ENCODE results near the gene HDAC9. TPM values are rescaled to one million over a fixed set of nuclear protein-coding genes. Genes with fewer than 3 reads are reported as not detected.

HDAC9 gene
- total RNA-seq (ENCODE audit: low replicate concordance) = 16.0 and 28.6 TPM in 2 replicates

DNA sequence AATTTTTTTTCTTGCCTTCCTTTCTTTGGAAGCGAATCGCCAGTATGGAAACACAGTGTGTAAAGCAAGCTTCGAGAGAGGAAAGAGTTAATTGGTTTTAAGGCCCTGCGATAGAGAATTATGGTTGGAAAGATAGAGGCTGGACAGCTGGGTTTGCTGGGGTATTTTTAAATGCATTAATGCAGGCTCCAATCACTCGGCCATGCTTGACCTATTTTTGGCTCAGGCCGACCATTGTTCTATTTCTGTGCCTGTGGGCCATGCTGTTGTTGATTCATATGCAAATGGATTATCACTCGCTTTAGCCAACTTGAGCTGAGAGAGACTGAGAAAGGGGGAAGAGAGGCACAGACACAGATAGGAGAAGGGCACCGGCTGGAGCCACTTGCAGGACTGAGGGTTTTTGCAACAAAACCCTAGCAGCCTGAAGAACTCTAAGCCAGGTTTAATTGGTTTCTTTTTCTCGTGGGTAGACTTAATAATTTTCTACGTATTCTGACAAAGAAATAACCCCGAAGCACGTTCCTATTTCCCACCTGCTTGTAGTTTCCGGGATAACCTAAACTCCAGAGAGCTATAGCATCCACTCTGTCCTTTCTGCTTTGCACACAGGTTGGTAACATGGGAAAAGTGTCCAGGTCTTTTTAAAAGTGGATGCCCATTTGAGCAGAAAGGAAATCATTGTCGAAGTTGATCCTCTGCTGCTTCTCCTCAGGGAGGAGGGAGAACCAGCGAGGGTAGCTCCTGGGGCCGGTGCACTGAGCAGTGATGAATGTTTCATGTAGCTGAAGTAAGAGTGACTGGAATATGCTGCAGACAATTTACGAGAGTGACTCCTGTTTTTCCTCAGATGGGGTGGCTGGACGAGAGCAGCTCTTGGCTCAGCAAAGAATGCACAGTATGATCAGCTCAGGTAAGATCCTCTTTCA is at the start of gene HDAC9:
TSS of gene HDAC9 (plus strand) at position 338 of the 929 bp plus-strand sequence. CDS start at position 892, 554 bp downstream.
- DNase-seq (ENCODE audit: low spot score) = peak; percentile 83
- Histone ChIP-seq H3K27me3 (no peaks in the 10 kb centered on the region), H3K27ac (peak within 1 kb of the TSS; percentile 64), H3K36me3 (no peaks in the 10 kb centered on the region), H2AFZ (replicated peaks) (peak within 1 kb of the TSS; percentile 100), H3K4me1 (peaks cover 34% of the 10 kb centered on the region), H4K20me1 (ENCODE audit: low read depth) (no peaks in the 10 kb centered on the region), H3K4me2 (peak within 1 kb of the TSS; percentile 96), H3K4me3 (peak within 1 kb of the TSS; percentile 64), H3K79me2 (ENCODE audit: low read depth) (no peaks in the 10 kb centered on the region), H3K9ac (peak within 1 kb of the TSS; percentile 3), H3F3A (ENCODE audit: low read depth) (peaks cover 20% of the 10 kb centered on the region), H3K9me3 (ENCODE audit: low read depth) (no peaks in the 10 kb centered on the region)
- Mint-ChIP-seq H3K4me1 (peaks cover 47% of the 10 kb centered on the region), H3K9me3 (no peaks in the 10 kb centered on the region), H3K4me3 (peak within 1 kb of the TSS; percentile 88), H3K36me3 (no peaks in the 10 kb centered on the region), H3K27me3 (ENCODE audit: insufficient read depth, low read depth) (peaks cover 2% of the 10 kb centered on the region), H3K27ac (peak within 1 kb of the TSS; percentile 99)
- no peak for TF ChIP-seq EZH2 (IDR thresholded peaks at IDR 0.05)
- TF ChIP-seq EZH2phosphoT487 (IDR thresholded peaks at IDR 0.05) = peak; percentile 47
- no peak for TF ChIP-seq CTCF (IDR thresholded peaks at IDR 0.05)

DNA sequence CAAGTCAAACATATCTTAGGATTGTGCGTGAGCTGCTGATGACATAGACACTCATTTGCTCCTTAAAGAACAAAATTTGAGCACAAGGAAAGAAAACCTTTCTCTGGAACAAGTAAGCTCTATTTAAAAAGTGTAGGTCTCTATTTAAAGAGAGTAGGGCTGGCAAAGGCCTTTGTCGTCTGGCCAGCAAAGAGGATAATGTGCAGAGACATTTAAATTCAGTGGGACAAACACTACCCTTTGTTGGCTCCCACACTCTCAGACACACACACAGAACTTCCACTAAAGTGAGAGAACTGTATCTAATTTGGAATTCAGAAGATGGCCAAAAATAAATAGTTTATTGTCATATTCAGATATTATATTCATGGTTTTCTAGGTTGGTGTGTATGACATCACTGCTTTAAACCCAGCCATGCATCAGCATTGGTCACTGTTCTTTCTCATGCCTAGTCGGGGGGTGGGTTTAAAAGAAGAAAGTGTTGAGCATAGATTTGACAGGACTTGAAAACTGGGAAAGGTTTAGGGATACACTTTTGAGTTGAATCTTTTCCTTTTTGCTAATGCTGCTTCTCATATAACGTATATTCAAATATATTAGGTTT is 49.5 kb upstream of the HDAC9 start:
- H3K36me3 ChIP-seq = no peaks in the 10 kb centered on the region
- H3K9me3 ChIP-seq (ENCODE audit: low read depth) = no peaks in the 10 kb centered on the region
- Mint-ChIP-seq H3K9me3 (no peaks in the 10 kb centered on the region), H3K4me3 (no peak overlapping the region), H3K27ac (no peak overlapping the region), H3K27me3 (ENCODE audit: insufficient read depth, low read depth) (no peaks in the 10 kb centered on the region), H3K4me1 (peaks cover 7% of the 10 kb centered on the region), H3K36me3 (no peaks in the 10 kb centered on the region)
- no peak overlapping the region for H3K4me3 ChIP-seq
- H3K27me3 ChIP-seq = no peaks in the 10 kb centered on the region
- TF ChIP-seq CTCF (IDR thresholded peaks at IDR 0.05) = no peak
- no peak for TF ChIP-seq EZH2 (IDR thresholded peaks at IDR 0.05)
- TF ChIP-seq EZH2phosphoT487 (IDR thresholded peaks at IDR 0.05) = no peak
- H3K4me1 ChIP-seq = peaks cover 21% of the 10 kb centered on the region
- H2AFZ ChIP-seq (replicated peaks) = peak overlapping the region; percentile 70
- H3K27ac ChIP-seq = peak overlapping the region; percentile 66
- DNase-seq (ENCODE audit: low spot score) = peak; percentile 18
- H3K9ac ChIP-seq = no peak overlapping the region
- peaks cover 6% of the 10 kb centered on the region for H3F3A ChIP-seq (ENCODE audit: low read depth)
- peak overlapping the region; percentile 43 for H3K4me2 ChIP-seq
- H3K79me2 ChIP-seq (ENCODE audit: low read depth) = no peaks in the 10 kb centered on the region
- no peaks in the 10 kb centered on the region for H4K20me1 ChIP-seq (ENCODE audit: low read depth)

DNA sequence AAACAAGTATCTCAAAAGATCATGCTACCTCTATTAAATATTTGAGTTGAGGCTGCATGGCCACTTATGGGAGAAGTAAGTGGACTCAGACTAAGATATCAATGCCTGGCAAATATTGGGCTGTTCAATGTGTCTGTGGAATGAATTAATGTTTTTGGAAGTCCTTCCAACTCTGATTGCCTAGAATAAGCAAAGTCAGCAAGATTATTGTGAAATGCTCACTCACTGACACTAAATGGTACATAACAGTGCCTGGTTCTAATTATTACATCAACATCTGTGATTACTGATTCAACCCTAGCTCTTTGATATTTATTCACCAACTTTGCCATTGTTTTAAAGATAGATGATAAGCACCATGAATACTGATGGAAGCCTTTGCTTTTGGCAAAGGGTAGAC is 45.5 kb upstream of the HDAC9 start:
- Histone ChIP-seq H3K4me2 (no peak overlapping the region), H3K4me1 (peaks cover 16% of the 10 kb centered on the region), H3K9ac (no peak overlapping the region), H3K27me3 (no peaks in the 10 kb centered on the region), H4K20me1 (ENCODE audit: low read depth) (no peaks in the 10 kb centered on the region), H3K79me2 (ENCODE audit: low read depth) (no peaks in the 10 kb centered on the region), H3K9me3 (ENCODE audit: low read depth) (no peaks in the 10 kb centered on the region), H3K4me3 (no peak overlapping the region), H3K27ac (no peak overlapping the region), H3K36me3 (no peaks in the 10 kb centered on the region), H3F3A (ENCODE audit: low read depth) (peaks cover 6% of the 10 kb centered on the region), H2AFZ (replicated peaks) (no peak overlapping the region)
- no peaks in the 10 kb centered on the region for H3K36me3 Mint-ChIP-seq
- no peak for DNase-seq (ENCODE audit: low spot score)
- no peak overlapping the region for H3K27ac Mint-ChIP-seq
- H3K9me3 Mint-ChIP-seq = peaks cover 3% of the 10 kb centered on the region
- no peak overlapping the region for H3K4me3 Mint-ChIP-seq
- peaks cover 7% of the 10 kb centered on the region for H3K4me1 Mint-ChIP-seq
- H3K27me3 Mint-ChIP-seq (ENCODE audit: insufficient read depth, low read depth) = no peaks in the 10 kb centered on the region
- TF ChIP-seq EZH2phosphoT487 (IDR thresholded peaks at IDR 0.05) = no peak
- no peak for TF ChIP-seq EZH2 (IDR thresholded peaks at IDR 0.05)
- TF ChIP-seq CTCF (IDR thresholded peaks at IDR 0.05) = no peak
